NCI-H2196 (cell line): ENCODE results near the gene COPE.

ENCODE experiments used
- DNase-seq: peaks from one replicate; lab custom pipeline; 2025; ENCODE audit not compliant: unreplicated experiment; lab: John Stamatoyannopoulos, UW

The COPE gene

DNA sequence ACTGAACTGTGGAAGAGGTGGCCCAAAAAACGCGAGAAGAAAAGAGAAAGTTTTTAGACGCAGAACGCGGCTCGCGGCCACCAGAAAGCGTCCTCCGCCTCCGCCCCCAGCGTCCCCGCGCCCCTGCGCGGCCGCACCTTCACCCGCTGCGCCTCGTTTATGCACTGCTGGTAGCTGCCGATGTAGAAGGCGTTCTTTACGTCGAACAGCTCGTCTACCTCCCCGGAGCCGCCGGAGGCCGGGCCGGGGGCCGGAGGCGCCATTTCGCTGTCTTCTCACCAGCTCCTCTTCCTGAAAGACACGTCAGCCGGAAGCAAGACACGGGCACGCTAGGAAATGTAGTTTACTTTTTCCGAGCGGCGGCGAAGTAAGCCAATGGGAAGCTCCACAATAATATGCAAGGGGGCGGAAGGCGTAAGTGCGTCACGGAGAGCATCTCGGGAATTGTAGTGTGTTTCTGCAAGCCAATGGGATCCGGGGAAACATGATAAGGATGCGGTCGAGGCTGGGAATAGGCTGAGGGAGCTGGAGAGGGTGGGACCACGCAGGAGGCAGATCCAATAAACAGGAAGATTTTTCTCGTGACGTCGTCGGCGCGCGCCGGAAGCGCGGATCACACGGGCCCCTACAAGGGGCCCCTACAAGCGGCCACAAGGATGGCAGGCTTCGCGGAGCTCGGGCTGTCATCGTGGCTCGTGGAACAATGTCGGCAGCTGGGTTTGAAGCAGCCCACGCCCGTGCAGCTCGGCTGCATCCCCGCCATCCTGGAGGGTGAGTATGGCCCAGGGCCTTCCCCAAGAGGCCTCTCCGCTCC is at the start of gene COPE, which contains the start of gene DDX49:
COPE (minus strand) TSS at position 302 of the 814 bp plus-strand sequence; CDS start at position 263, 39 bp downstream.
DDX49 (plus strand) TSS at position 630 of the 814 bp plus-strand sequence; CDS start at position 657, 27 bp downstream.
- peak; percentile 97 for DNase-seq

DNA sequence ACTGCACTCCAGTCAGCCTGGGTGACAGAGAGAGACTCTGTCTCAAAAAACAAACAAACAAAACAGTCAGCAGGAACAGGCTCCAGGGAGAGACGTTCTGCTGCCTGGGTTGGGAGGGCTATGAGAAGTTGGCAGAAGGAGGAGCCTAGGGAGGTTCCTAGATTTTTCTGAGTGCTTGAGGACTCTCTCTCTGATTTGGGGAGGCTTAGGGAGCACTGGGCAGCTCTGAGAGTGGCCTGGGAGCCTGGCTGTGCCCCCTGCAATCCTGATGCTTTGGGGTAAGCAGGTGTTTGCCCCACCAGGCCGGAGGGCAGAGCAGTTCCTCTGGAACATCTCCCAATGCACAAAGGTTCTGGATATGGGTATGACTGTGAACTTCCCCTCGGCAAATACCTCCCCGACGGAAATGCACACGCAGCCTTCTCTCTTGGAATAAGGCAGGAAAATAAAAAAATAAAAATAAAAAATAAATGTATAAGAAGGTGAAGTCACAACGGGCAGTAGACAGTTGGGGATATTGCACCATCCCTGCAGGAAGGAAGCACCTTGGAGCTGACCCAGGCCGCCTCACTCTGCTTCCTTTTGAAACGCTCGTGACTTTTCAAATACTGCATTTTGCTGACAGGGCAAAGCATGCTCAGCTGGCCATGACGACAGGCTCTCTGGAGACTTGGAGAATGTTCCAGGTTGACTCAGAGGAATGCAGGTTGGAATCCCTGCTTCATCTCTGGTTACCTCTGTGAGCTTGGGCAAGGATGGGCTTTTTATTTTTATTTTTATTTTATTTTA is 48.4 kb upstream of the COPE start:
- DNase-seq = no peak

DNA sequence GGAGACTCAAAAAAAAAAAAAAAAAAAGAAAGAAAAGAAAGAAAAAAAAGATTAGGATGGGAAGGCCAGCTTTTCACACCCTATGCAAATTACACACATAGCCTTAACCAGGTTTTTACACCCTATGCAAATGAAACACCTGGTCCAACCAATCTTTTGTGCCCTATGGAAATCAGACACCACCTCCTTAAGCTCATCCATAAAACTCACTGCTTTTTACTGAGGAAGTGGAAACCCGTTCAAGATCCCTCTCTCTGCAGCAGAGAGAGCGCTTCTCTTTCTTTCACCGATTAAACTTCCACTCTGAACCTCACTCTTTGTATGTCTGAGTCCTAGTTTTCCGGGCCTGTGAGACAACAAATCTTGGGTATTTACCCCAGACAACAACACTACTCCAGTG is 47.1 kb upstream of the COPE start:
- peak; percentile 15 for DNase-seq

DNA sequence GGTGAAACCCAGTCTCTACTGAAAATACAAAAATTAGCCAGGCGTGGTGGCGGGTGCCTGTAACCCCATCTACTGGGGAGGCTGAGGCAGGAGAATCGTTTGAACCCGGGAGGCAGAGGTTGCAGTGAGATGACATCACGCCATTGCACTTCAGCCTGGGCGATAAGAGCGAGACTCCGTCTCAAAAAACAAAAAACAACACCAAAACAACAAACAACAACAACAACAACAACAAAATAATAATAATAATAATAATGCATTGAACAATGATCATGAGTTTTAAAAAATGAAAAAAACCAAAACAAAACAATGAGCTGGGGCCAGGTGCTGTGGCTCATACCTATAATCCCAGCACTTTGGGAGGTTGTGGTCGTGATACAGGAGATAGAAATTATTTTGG is 44.9 kb upstream of the COPE start:
- no peak for DNase-seq

DNA sequence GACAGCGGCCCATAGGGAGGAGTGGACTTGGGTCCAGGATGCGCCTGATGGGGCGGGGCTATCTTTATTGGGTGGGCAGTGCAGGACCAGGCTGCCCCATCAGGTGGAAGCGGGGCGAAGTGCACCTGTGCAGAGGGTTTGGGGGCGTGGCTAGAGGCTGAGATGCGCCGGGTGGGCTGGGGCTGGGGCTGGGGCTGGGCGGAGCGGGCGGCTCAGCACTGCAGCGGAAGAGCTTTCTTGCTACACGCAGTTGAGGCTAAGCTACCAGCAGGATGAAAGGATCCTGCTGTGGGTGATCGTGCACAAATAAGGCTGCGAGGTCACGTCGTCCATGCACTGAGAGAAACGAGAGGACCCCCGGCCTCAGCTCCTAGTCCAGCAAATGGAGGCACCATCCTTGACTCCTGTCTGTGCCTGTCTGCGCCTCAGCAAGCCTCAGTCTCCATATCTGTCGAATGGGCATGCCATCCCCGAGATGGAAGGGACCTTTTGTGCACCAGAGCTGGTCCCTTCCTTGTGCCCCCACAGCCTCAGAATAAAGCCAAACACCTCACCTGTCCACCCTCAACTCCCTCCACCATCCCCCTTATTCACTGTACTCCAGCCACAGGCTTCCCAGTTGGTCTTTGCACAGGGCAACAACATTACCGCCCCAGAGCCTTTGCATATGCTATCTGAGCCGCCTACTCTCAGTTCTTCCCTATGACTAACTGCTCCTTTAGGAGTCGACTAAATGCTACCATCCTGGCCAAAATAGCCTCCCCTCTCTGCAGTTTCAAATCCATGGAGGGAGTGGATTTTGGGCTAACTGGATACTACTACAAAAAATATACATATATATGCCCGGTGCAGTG is 42.8 kb upstream of the COPE start:
- DNase-seq = no peak

DNA sequence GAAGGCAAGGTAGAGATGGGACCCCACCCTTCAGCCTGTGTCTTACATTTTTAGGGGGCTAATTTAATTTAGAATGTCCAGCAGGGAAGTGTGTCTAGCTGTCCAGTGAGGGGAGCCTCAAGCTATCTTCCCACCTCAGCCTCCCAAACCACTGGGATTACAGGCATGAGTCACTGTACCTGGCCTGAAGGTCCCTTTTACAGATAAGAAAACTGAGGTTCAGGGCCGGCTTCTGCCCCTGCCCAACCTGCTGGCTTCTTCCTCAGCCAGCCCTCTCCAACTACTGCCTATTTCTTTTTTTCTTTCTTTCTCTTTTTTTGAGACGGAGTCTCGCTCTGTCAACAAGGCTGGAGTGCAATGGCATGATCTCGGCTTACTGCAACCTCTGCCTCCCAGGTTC is 41.2 kb upstream of the COPE start:
- DNase-seq = no peak

DNA sequence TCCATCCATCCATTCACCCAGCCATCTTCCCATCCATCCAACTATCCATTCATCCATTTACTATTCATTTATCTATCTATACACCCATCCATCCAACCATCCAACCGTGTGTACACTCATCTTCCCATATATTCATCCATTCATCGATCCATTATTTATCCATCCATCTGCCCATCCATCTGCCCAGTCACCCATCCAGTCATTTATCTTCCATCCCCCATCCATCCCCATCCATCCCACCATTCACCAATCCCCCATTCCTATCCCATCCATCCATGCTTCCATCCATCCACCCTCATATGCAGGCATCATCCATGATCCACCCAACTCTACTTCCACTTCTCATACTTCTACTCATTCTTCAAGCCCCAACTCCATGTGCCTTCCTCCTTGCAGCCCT is 35.9 kb upstream of the COPE start:
- DNase-seq = no peak

DNA sequence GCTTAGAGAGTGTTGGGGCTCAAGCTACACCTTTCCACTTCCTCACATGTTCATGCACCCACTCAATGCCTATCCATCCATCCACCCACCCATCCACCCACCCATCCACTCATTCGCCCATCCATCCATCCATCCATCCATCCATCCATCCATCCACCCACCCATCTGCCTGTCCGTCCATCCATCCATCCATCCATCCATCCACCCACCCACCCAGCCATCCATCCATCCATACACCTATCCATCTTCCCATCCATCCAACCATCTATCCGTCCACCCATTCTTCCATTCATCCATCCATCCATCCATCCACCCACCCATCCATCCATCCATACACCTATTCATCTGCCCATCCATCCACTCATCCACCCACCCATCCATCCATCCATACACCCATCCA is 34.9 kb upstream of the COPE start:
- no peak for DNase-seq

DNA sequence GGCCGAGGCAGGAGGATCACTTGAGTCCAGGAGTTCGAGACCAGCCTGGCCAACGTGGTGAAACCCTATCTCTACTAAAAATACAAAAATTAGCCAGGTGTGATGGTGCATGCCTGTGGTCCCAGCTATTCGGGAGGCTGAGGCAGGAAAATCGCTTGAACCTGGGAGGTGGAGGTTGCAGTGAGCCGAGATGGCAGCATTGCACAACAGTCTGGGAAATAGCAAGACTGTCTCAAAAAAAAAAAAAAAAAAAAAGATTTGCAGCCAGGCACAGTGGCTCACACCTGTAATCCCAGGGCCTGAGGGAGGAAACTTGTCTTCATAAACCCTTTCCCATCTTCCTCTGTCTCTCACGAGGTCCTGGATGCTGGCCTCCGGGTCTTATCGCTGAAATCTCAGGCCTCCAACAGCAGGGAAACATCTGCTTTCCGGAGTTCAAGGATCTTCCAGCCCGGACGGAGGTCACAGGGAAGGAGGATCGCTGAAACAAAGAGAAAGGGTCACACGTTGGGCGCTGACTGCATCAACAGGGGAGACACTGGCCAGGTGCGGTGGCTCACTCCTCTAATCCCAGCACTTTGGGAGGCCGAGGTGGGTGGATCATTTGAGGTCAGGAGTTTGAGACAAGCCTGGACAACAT is 33.3 kb upstream of the COPE start:
- peak; percentile 40 for DNase-seq

DNA sequence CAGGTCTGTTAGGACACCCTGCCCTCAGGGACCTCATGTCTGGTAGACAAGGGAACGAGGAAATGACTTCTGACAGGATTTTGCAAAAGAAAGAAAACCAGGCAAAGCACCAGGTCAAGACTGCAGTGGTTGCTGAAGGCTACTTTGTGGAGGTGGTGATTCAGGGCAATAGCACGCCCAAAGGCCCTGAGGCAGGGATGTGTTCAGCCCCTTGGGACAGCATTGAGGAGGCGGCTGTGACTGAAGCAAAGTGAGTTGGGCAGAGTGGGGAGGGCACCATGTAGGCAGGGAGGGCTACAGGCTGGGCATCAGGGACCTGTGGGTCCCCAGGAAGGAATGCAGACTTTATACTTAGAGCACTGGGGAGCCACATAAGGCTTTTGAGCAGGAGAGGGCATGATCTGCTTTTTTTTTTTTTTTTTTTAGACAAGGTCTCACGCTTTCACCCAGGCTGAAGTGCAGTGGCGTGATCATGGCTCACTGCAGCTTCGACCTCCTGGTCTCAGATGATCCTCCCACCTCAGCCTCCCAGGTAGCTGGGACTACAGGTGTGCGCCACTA is 32.6 kb upstream of the COPE start:
- DNase-seq = no peak

DNA sequence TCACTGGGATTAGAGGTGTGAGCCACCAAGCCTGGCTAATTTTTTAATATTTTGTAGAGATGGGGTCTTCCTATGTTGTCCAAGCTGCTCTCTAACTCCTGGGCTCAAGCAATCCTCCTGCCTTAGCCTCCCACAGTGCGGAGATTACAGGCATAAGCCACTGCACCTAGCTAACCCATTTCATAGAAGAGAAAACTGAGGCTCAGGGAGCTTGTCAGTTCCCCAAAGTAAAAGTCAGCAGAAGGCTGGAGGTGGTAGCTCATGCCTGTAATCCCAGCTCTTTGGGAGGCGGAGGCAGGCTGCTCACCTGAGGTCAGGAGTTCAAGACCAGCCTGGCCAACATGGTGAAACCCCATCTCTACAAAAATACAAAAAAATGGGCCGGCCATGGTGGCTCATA is 30.7 kb upstream of the COPE start:
- no peak for DNase-seq

DNA sequence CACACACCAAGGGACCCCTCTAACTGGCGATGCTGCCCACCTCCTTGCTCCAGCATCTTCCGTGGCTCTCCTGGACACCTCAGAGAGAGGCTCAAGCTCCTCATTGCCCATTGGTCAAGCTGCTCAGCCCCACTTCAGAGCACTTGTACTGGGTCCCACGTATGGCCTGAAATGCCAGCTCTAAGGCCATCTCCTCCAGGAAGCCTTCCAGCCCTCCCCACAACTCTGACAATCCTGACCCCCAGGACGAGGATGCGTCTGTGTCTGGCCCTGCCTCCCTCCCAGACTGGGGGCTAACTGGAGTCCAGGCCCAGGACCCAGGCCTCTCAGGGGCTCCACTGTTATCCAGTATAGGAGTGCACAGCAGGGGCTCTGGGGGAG is 29.8 kb upstream of the COPE start:
- no peak for DNase-seq

DNA sequence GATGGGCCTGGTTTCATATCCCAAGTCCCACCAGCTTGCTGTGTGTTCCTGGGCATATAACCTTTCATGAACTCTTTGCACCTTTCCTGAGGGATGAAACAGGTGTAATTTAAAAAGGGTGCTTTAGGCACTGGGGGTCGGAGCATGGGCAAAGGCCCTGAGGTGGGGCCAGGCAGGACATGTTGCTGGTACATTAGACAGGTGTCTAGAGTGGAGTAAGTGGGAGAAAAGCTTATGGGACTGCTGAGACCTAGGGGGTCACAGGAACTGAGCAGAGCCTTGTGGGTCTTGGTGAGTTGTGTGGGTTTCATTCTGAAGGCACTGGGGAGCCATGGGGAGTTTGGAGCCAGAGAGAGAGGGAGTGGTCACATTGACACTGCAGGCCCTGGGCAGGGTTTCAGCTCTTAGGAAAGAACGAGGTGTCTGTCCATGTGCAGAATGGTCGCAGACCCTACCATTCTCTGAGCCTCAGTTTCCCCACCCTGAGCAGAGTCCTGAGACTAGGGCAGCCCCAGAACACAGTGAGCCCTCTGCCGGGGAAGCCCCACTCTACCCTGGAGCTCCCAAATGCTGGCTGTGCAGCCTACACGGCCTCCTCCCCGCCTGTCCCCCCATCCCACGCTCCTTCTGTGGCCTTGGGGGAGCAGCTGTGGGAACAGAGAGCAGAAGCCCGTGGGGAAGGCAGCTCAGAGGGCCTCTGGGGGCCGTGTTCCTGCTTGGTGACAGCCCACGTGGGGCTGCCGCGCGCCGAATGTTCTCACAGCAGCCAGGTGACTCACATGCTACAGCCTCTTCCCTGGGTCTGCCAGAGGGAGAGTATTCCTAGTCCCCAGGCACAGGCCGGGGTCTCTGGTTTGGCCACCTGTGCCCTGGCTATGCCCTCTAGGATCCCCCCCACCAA is 29.1 kb upstream of the COPE start:
- no peak for DNase-seq

DNA sequence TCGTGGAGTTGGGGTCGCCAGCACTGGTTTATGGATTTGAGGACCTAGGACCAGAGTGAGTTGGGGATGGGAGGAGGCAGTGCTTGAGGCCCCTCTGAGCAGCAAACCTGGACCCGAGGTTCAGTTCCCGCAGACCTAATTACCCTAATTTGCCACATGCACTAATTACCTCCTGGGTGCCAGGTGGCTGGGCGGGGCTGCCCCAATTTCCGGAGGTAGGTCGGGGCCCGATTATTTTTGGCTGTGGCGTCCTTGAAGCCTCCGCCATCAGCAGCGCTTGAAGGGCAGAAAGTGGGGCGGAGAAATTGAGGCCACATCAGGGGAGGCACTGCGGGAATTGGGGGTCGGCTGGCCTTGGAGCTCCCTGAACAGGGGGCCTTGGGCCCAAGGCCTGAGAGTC is 27.7 kb upstream of the COPE start:
- DNase-seq = no peak

DNA sequence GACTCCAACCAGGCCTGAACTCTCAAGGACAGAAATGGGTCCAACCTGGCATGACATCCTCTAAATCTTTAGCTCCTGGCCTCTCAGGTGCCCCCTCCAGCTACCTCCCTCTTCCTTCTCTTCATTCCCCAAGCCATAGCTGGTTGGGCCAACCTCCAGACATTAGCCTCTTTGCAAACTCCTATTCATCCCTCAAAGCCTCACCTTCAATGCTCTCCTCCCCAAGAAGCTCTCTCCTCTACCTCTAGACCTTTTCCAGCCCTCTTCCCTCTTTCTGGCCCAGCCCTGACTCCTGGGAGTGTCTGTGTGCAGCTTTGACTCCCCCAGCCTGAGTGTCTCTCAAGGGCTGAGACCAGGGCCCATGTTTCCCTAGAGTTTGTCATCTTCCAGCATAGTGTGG is 27.1 kb upstream of the COPE start:
- DNase-seq = no peak

DNA sequence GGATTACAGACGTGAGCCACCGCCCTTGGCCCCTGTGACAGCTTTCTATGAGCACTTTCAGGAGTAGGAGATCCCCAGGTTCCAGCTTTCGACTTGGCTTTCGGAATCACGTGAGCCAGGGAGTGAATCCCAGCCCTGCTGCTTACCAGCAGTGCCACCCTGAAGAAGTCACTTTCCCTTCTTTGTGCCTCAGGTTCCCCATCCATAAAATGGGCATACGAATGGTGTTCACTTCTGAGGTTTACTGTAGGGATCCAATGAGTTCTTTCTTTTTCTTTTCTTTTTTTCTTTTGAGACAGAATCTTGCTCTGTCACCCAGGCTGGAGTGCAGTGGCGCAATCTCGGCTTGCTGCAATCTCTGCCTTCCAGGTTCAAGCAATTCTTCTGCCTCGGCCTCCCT is 26.1 kb upstream of the COPE start:
- no peak for DNase-seq

DNA sequence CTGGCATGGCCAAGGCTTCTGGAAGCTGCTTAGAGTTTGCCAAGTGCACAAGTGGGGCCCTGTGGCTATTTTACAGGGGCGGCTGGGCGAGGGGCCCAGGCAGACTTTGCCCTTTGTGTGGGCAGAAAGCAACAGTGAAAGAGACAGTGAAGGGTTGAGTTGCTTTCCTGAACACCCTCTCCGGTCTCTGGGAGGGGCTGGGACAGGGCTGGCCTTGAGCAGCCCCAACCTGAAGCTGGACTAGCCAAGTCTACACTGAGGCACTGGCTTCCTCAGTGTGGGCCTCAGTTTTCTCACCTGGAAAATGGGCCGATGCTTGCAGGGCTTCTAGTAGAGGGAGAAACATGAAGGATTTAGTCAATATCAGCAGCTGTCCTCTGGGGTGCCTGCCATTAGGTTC is 24.3 kb upstream of the COPE start:
- DNase-seq = no peak

DNA sequence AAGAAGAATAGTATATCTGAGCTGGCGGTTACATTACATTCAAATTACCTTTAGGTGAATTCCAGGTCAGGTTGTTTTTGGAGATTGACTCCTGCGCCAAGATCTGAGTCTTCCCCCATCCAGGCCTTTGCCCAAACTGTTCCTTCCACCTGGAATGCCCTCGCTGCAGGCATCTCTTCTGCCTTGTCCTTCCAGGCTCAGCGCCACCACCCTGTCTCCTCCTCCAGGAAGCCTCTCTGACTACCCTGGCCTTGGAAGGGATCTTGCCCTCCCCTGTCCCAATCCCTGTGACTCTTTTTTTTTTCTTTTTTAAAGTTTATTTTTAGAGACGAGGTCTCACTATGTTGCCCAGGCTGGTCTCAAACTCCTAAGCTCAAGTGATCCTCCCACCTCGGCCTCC is 23.5 kb upstream of the COPE start:
- DNase-seq = no peak

DNA sequence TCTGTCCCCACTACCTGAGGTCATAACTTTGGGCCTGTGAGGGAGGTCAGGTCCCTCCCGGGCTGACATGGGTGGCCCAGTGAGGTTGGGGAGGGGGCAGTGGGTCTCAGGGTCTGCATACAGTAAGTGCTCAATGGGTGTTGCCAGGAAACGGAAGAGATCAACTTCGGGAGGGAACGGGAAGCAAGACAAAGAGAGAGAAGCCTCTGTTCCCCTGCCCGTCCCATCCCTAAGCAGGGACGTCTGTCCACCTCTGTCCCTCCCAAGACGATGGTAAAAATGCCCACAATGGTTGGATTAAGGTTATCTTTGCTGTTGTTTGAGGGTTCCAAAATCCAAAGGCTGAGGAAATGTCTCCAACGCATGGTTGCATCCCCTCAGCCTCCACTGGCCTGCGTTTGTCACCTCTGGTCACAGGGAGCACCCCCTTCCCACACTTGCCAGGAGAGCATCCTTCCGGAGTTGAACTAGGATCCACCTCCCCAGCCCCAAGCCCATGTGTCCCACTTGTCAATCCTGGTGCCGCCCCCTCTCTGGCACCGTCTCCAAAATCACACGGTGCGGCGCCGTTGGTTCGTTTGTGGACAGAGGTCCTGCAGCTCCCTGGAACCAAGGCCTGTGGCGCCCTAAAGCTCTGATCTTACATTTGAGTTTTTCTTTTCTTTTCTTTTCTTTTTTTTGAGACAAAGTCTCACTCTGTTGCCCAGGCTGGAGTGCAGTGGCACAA is 22.6 kb upstream of the COPE start:
- no peak for DNase-seq
